Measurements from ENCODE around the gene ARPC5L. TPM values are rescaled to one million over a fixed set of nuclear protein-coding genes. Genes with fewer than 3 reads are reported as not detected.

ARPC5L gene
- total RNA-seq, 1 experiment from 2014 or later, result 50.0 TPM

GRCh38 chr9:124880501-124880900 is 18.6 kb downstream of the ARPC5L start:
- CTCF ChIA-PET, result no interaction called here
- H2AFZ ChIP-seq (ENCODE audit: low read depth, low read length, poor library complexity, severe bottlenecking), result no peak overlapping the region
- no peak overlapping the region for H3K9ac ChIP-seq (ENCODE audit: low read length)
- no peaks in the 10 kb centered on the region for H3K4me1 ChIP-seq (ENCODE audit: control insufficient read depth in 1 of 2, insufficient read depth in 2 of 2, low read length in 2 of 2)
- H3K4me3 ChIP-seq (replicated peaks in 1 of 2; ENCODE audit: low read depth in 1 of 2, low read length in 2 of 2), result no peak overlapping the region
- BruUV-seq (replicated peaks), result no TSS peak
- DNase-seq (ENCODE audit: low read depth, low spot score) (no peak), ATAC-seq (no peak)
- H3K9me3 ChIP-seq (ENCODE audit: control insufficient read depth in 1 of 2, insufficient read depth in 1 of 2, low read depth in 1 of 2, low read length in 2 of 2), result no peaks in the 10 kb centered on the region
- intact Hi-C loops (cut with micrococcal nuclease), result no loop called here
- peaks cover 12% of the 10 kb centered on the region for H4K20me1 ChIP-seq (ENCODE audit: insufficient read depth)
- TF ChIP-seq ZBTB33 (IDR thresholded peaks at IDR 0.05; ENCODE audit: extremely low read depth, insufficient replicate concordance, low read length), result no peak
- TF ChIP-seq POLR2A (IDR thresholded peaks at IDR 0.05; ENCODE audit: borderline replicate concordance, extremely low read depth, insufficient read depth, insufficient read length), result no peak
- no peak for TF ChIP-seq REST (IDR thresholded peaks at IDR 0.05; ENCODE audit: low read depth)
- TF ChIP-seq FOSL1 (IDR thresholded peaks at IDR 0.05; ENCODE audit: low read depth), result no peak
- no peak for TF ChIP-seq MAX (IDR thresholded peaks at IDR 0.05)
- no peak for TF ChIP-seq ATF3 (IDR thresholded peaks at IDR 0.05)
- no peak for TF ChIP-seq EZH2 (IDR thresholded peaks at IDR 0.05)
- no peak for TF ChIP-seq SP1 (IDR thresholded peaks at IDR 0.05; ENCODE audit: low read depth)
- TF ChIP-seq ELF1 (IDR thresholded peaks at IDR 0.05; ENCODE audit: borderline replicate concordance, low read depth), result no peak
- TF ChIP-seq POLR2AphosphoS5 (IDR thresholded peaks at IDR 0.05; ENCODE audit: low read depth, low read length), result no peak
- TF ChIP-seq TCF7L2 (IDR thresholded peaks at IDR 0.05; ENCODE audit: borderline replicate concordance, extremely low read depth, insufficient read depth, insufficient read length), result no peak
- TF ChIP-seq EZH2phosphoT487 (IDR thresholded peaks at IDR 0.05; ENCODE audit: borderline replicate concordance), result no peak
- TF ChIP-seq YY1 (IDR thresholded peaks at IDR 0.05; ENCODE audit: extremely low read depth, insufficient replicate concordance, low read depth, low read length), result no peak
- no peak for TF ChIP-seq ZFX (IDR thresholded peaks at IDR 0.05)
- TF ChIP-seq CTCF (IDR thresholded peaks at IDR 0.05 in 2 of 3, conservative IDR thresholded peaks at IDR 0.05 in 1 of 3; ENCODE audit: borderline replicate concordance in 1 of 3, insufficient read depth in 1 of 3, low read depth in 2 of 3, low read length in 2 of 3), result no peak
- TF ChIP-seq EGR1 (IDR thresholded peaks at IDR 0.05; ENCODE audit: low read depth), result no peak
- no peak for TF ChIP-seq ZNF274 (IDR thresholded peaks at IDR 0.05; ENCODE audit: low read depth, low read length)
- no peaks in the 10 kb centered on the region for H3K9me2 ChIP-seq (ENCODE audit: insufficient read depth)
- peaks cover 11% of the 10 kb centered on the region; the same call in 1 of the 2 replicates for H3K79me2 ChIP-seq (ENCODE audit: insufficient read depth, low read length)
- no peak overlapping the region for H3K27ac ChIP-seq (ENCODE audit: low read depth, low read length)
- peaks cover 14 to 26% of the 10 kb centered on the region in 2 experiments; a peak in 3 of 4 replicates for H3K36me3 ChIP-seq (ENCODE audit: control insufficient read depth in 1 of 2, insufficient read depth in 2 of 2, low read length in 2 of 2)
- POLR2A ChIA-PET, result no interaction called here
- RAD21 ChIA-PET (ENCODE audit: low non-redundant PET in 1 of 2, low total read pairs in 2 of 2, uncharacterized antibody in 2 of 2, unreplicated experiment in 2 of 2), result no interaction called here
- H3K27me3 ChIP-seq (ENCODE audit: insufficient read depth, low read length), result no peaks in the 10 kb centered on the region
- H3K4me2 ChIP-seq (ENCODE audit: low read length), result no peak overlapping the region

Data from HCT116 (cell line).